ENCODE results near the gene ROCK2. TPM values are rescaled to one million over a fixed set of nuclear protein-coding genes. Genes with fewer than 3 reads are reported as not detected.

ROCK2 gene
- total and polyA plus RNA-seq, 2 of the 13 experiments (the other 11 are each of a cell fraction or from before 2014, with no cell fraction given): 38.1 to 119 TPM

- TF ChIP-seq MED8 (CRISPR knock-in tag; IDR thresholded peaks at IDR 0.05; ENCODE audit: insufficient replicate concordance): peak; percentile 25
- no peak for TF ChIP-seq HNRNPUL1 (IDR thresholded peaks at IDR 0.05; ENCODE audit: low read depth, low read length)
- TF ChIP-seq EP300 (IDR thresholded peaks at IDR 0.05; ENCODE audit: low read depth in 2 of 2, low read length in 2 of 2): no peak
- TF ChIP-seq EP300 (CRISPR knock-in tag; IDR thresholded peaks at IDR 0.05; ENCODE audit: borderline replicate concordance): no peak
- 0 out of 2 replicates have a peak, but pooled peaks have one; percentile 5 for TF ChIP-seq ZBTB34 (CRISPR knock-in tag; IDR thresholded peaks at IDR 0.05)
- TF ChIP-seq GFI1 (CRISPR knock-in tag; IDR thresholded peaks at IDR 0.05; ENCODE audit: borderline replicate concordance): peak; percentile 48; the same call in 1 of the 2 replicates
- TF ChIP-seq ATM (IDR thresholded peaks at IDR 0.05; ENCODE audit: borderline replicate concordance): no peak
These were observed 30.7 kb upstream of the ROCK2 start (continued) for GRCh38 chr2:11375025-11375688.

- H4K20me1 ChIP-seq (ENCODE audit: insufficient read depth, low read length): no peaks in the 10 kb centered on the region
- no peak overlapping the region for H2AFZ ChIP-seq (ENCODE audit: low read length)
- no peak overlapping the region for H3K9ac ChIP-seq (ENCODE audit: insufficient read depth, low read depth, low read length)
- POLR2A ChIA-PET: interaction anchor here (5.1 to 7.0 kb wide), 4 partner anchors 8 to 29 kb away, joined by 99 to 174 read pairs (median 139); partner anchors contain the start of gene ROCK2
- BruUV-seq (replicated peaks): no TSS peak
- WGBS (ENCODE audit: low lambda C conversion rate): 70% methylated on average over 4 of the region's 4 CpGs
- no peaks in the 10 kb centered on the region for H3K79me2 ChIP-seq (ENCODE audit: insufficient read depth, low read length)
- no peak for ATAC-seq
- DNase-seq (ENCODE audit: low spot score): no peak
- no peak overlapping the region for H3K4me2 ChIP-seq (ENCODE audit: low read depth, low read length)
- intact Hi-C loops (cut with micrococcal nuclease; ENCODE audit: unreplicated experiment): no loop called here
- no peak for TF ChIP-seq ZNF251 (CRISPR knock-in tag; IDR thresholded peaks at IDR 0.05)
- TF ChIP-seq FOXP4 (CRISPR knock-in tag; IDR thresholded peaks at IDR 0.05): no peak
- TF ChIP-seq NR2C2 (CRISPR knock-in tag; IDR thresholded peaks at IDR 0.05; ENCODE audit: borderline replicate concordance): 0 out of 2 replicates have a peak, but pooled peaks have one; percentile 21
- TF ChIP-seq NFYC (CRISPR knock-in tag; IDR thresholded peaks at IDR 0.05): no peak
- 0 out of 2 replicates have a peak, but pooled peaks have one; percentile 44 for TF ChIP-seq NR2F6 (IDR thresholded peaks at IDR 0.05)
- no peak for TF ChIP-seq NR2F6 (CRISPR knock-in tag; IDR thresholded peaks at IDR 0.05)
- TF ChIP-seq ZNF468 (CRISPR knock-in tag; IDR thresholded peaks at IDR 0.05): no peak
- no peak for TF ChIP-seq TAF15 (IDR thresholded peaks at IDR 0.05; ENCODE audit: low read depth, low read length, poor library complexity, severe bottlenecking)
- TF ChIP-seq KLF13 (CRISPR knock-in tag; IDR thresholded peaks at IDR 0.05): no peak
- TF ChIP-seq FOSL2 (CRISPR knock-in tag; IDR thresholded peaks at IDR 0.05): peak; percentile 56
- TF ChIP-seq HDAC1 (CRISPR knock-in tag; IDR thresholded peaks at IDR 0.05): no peak
- TF ChIP-seq HMGA1 (CRISPR knock-in tag; conservative IDR thresholded peaks at IDR 0.05): no peak
- TF ChIP-seq SNAPC2 (CRISPR knock-in tag; IDR thresholded peaks at IDR 0.05): no peak
- TF ChIP-seq ZNF558 (CRISPR knock-in tag; IDR thresholded peaks at IDR 0.05; ENCODE audit: borderline replicate concordance): no peak
- TF ChIP-seq ZNF678 (CRISPR knock-in tag; IDR thresholded peaks at IDR 0.05): no peak
- no peak for TF ChIP-seq MED1 (CRISPR knock-in tag; IDR thresholded peaks at IDR 0.05)
- no peak overlapping the region for H3K27ac ChIP-seq (ENCODE audit: extremely low read length, insufficient read depth, low read length)
- FAIRE-seq: no peak
- H3K4me3 ChIP-seq (replicated peaks in 1 of 3; ENCODE audit: insufficient read depth in 1 of 3, low read depth in 2 of 3, low read length in 3 of 3): no peak overlapping the region
- H3K36me3 ChIP-seq (replicated peaks in 1 of 2; ENCODE audit: control insufficient read depth in 1 of 2, insufficient read depth in 2 of 2, low read length in 2 of 2): no peaks in the 10 kb centered on the region
- H3K4me1 ChIP-seq (ENCODE audit: insufficient read depth, low read length): peaks cover 100% of the 10 kb centered on the region
- in situ Hi-C loops (cut with HindIII; ENCODE audit: extremely low pct_ligation_motif_present, low pct_unique_long_range_greater_than_20kb): loop anchor here (5.0 kb wide), 1 partner anchor 36 kb away; no protein-coding TSS in a partner anchor
- H3K27me3 ChIP-seq (ENCODE audit: control insufficient read depth in 1 of 2, insufficient read depth in 2 of 2, low read length in 2 of 2): no peaks in the 10 kb centered on the region
- CTCF ChIA-PET (ENCODE audit: low intra/inter-chr PET ratio, low total read pairs): no interaction called here
- no peaks in the 10 kb centered on the region for H3K9me3 ChIP-seq (ENCODE audit: low read length)
These were observed 28.7 kb upstream of the ROCK2 start for GRCh38 chr2:11373096-11373495.

All from HepG2 (cell line).